Measurements from ENCODE around the gene CDC42EP4. TPM values are rescaled to one million over a fixed set of nuclear protein-coding genes. Genes with fewer than 3 reads are reported as not detected.

The CDC42EP4 gene
- total and polyA plus RNA-seq, 9 of the 15 experiments (the other 6 are each of a cell fraction or from before 2014, with no cell fraction given), result 0.65 to 20.8 (median 12.3) TPM

DNA sequence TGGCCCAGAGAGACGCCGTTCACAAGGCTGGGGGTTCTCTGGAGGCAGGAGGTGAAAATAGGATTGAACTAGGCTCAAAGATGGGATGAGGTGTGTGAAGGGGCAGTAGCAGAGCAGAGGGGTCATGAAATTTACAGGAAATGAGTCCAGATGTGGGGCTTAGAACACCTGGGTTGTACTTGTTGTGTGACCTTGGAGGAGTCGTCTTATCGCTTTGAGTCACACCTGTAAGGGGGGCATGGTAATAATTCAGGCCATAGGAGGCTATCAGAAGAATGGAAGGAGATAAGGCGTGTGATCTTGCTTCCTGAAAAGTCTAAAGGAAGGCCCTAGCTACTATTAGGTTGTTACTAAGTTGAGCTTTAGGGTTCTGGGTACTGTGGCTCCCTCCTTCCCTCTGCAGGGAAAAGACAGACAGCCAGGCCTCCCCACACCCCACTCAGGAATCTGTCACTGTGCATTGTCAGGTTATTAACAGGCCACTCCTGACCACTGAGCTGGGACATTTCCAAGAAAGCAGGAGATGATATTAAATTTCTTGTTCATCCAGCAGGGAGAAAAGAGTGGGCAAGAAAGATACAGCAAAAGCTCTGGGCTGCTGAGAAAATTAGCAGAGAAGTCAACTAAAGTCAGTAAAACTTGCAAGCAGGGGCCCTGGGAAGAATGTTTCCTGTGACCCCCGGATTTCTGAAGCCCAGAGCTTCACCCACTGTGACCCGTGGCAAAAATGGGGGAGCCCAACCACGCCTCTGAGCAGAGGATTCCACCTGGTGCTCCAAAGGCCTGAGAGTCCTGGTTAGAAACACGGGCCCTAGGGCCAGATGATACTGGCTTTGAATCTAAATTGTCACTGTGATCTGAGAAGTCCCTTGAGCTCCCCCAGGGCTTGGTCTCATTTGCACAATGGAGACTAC is 6.0 kb upstream of the CDC42EP4 start:
- H3K9ac ChIP-seq (ENCODE audit: insufficient read depth in 1 of 2, low read depth in 2 of 2, low read length in 2 of 2), result peak overlapping the region; percentile 7 to 37; a peak in 2 of 4 replicates
- H3K27me3 ChIP-seq (ENCODE audit: control insufficient read depth in 2 of 2, insufficient read depth in 2 of 2, low read length in 2 of 2), result no peaks in the 10 kb centered on the region
- CTCF ChIA-PET (ENCODE audit: low intra/inter-chr PET ratio), result interaction anchor here (0.6 kb wide), 1 partner anchor 1842 kb away, joined by 3 read pairs; no protein-coding TSS in a partner anchor
- intact Hi-C loops (cut with micrococcal nuclease) (no loop called here), in situ Hi-C loops (cut with MboI) (no loop called here)
- POLR2A ChIA-PET, result interaction anchor here (0.5 to 1.5 kb wide), 9 partner anchors 8 to 503 kb away, joined by 3 to 5 read pairs (median 3); no protein-coding TSS in a partner anchor
- peak; percentile 35 for ATAC-seq
- H3K4me3 ChIP-seq, result no peak overlapping the region
- peaks cover 14 to 15% of the 10 kb centered on the region in 2 experiments for H3K4me1 ChIP-seq (replicated peaks in 1 of 2; ENCODE audit: control insufficient read depth in 2 of 2, insufficient read depth in 2 of 2, low read length in 2 of 2)
- H3K79me2 ChIP-seq (ENCODE audit: control insufficient read depth, insufficient read depth, low read length), result no peaks in the 10 kb centered on the region
- no peaks in the 10 kb centered on the region for H4K20me1 ChIP-seq (replicated peaks; ENCODE audit: control insufficient read depth, insufficient read depth, low read length)
- H3K9me1 ChIP-seq (ENCODE audit: control insufficient read depth, insufficient read depth, low read length), result peaks cover 3% of the 10 kb centered on the region
- H3K9me3 ChIP-seq (replicated peaks; ENCODE audit: control insufficient read depth, insufficient read depth, low read depth, low read length), result no peaks in the 10 kb centered on the region
- WGBS (ENCODE audit: insufficient coverage, low coverage, missing lambda C conversion rate), result 24% methylated on average over 9 of the region's 9 CpGs
- FAIRE-seq, result no peak
- H3K36me3 ChIP-seq (ENCODE audit: control insufficient read depth, insufficient read depth, low read length), result no peaks in the 10 kb centered on the region
- BruUV-seq (replicated peaks), result no TSS peak
- peak in 3 of 4 experiments; percentile 30 to 47 (median 41) for DNase-seq (ENCODE audit: extremely low read depth in 1 of 4, low spot score in 3 of 4)
- peak overlapping the region; percentile 29 for H3K4me2 ChIP-seq (ENCODE audit: insufficient read depth, low read length)
- peak overlapping the region; percentile 54 for H2AFZ ChIP-seq (ENCODE audit: low read depth, low read length)
- H3K27ac ChIP-seq (ENCODE audit: extremely low read depth, low read depth, low read length), result peak overlapping the region; percentile 9; the same call in 1 of the 3 replicates
- TF ChIP-seq ZEB2 (IDR thresholded peaks at IDR 0.05) (peak; percentile 56; the same call in 1 of the 2 replicates), NFIC (IDR thresholded peaks at IDR 0.05) (0 out of 2 replicates have a peak, but pooled peaks have one; percentile 9), TCF3 (CRISPR knock-in tag; IDR thresholded peaks at IDR 0.05) (peak; percentile 29; the same call in 1 of the 2 replicates), CBFA2T3 (IDR thresholded peaks at IDR 0.05) (peak; percentile 76), SP2 (IDR thresholded peaks at IDR 0.05; ENCODE audit: extremely low read depth, low read depth, low read length, poor library complexity, severe bottlenecking) (no peak), ARID1B (IDR thresholded peaks at IDR 0.05) (peak; percentile 42; the same call in 1 of the 2 replicates), TAL1 (IDR thresholded peaks at IDR 0.05) (peak; percentile 20; the same call in 1 of the 2 replicates)
- TF ChIP-seq, protein P1, sequence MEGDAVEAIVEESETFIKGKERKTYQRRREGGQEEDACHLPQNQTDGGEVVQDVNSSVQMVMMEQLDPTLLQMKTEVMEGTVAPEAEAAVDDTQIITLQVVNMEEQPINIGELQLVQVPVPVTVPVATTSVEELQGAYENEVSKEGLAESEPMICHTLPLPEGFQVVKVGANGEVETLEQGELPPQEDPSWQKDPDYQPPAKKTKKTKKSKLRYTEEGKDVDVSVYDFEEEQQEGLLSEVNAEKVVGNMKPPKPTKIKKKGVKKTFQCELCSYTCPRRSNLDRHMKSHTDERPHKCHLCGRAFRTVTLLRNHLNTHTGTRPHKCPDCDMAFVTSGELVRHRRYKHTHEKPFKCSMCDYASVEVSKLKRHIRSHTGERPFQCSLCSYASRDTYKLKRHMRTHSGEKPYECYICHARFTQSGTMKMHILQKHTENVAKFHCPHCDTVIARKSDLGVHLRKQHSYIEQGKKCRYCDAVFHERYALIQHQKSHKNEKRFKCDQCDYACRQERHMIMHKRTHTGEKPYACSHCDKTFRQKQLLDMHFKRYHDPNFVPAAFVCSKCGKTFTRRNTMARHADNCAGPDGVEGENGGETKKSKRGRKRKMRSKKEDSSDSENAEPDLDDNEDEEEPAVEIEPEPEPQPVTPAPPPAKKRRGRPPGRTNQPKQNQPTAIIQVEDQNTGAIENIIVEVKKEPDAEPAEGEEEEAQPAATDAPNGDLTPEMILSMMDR (IDR thresholded peaks at IDR 0.05 in 2 of 3, conservative IDR thresholded peaks at IDR 0.05 in 1 of 3; ENCODE audit: insufficient read depth in 2 of 3, low read depth in 1 of 3, low read length in 3 of 3), result no peak
- TF ChIP-seq, protein P2, sequence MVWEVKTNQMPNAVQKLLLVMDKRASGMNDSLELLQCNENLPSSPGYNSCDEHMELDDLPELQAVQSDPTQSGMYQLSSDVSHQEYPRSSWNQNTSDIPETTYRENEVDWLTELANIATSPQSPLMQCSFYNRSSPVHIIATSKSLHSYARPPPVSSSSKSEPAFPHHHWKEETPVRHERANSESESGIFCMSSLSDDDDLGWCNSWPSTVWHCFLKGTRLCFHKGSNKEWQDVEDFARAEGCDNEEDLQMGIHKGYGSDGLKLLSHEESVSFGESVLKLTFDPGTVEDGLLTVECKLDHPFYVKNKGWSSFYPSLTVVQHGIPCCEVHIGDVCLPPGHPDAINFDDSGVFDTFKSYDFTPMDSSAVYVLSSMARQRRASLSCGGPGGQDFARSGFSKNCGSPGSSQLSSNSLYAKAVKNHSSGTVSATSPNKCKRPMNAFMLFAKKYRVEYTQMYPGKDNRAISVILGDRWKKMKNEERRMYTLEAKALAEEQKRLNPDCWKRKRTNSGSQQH (CRISPR knock-in tag; IDR thresholded peaks at IDR 0.05), result no peak
- TF ChIP-seq, protein P3, sequence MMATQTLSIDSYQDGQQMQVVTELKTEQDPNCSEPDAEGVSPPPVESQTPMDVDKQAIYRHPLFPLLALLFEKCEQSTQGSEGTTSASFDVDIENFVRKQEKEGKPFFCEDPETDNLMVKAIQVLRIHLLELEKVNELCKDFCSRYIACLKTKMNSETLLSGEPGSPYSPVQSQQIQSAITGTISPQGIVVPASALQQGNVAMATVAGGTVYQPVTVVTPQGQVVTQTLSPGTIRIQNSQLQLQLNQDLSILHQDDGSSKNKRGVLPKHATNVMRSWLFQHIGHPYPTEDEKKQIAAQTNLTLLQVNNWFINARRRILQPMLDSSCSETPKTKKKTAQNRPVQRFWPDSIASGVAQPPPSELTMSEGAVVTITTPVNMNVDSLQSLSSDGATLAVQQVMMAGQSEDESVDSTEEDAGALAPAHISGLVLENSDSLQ (IDR thresholded peaks at IDR 0.05), result peak; percentile 26; the same call in 1 of the 2 replicates
- TF ChIP-seq, protein P4, sequence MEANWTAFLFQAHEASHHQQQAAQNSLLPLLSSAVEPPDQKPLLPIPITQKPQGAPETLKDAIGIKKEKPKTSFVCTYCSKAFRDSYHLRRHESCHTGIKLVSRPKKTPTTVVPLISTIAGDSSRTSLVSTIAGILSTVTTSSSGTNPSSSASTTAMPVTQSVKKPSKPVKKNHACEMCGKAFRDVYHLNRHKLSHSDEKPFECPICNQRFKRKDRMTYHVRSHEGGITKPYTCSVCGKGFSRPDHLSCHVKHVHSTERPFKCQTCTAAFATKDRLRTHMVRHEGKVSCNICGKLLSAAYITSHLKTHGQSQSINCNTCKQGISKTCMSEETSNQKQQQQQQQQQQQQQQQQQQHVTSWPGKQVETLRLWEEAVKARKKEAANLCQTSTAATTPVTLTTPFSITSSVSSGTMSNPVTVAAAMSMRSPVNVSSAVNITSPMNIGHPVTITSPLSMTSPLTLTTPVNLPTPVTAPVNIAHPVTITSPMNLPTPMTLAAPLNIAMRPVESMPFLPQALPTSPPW (CRISPR knock-in tag; IDR thresholded peaks at IDR 0.05), result peak; percentile 25; the same call in 1 of the 2 replicates
